Measurements from ENCODE around the gene SOAT1. TPM values are rescaled to one million over a fixed set of nuclear protein-coding genes. Genes with fewer than 3 reads are reported as not detected.

SOAT1 gene
- total RNA-seq, 1 donor from 2014 or later: 104 TPM

- H3K36me3 ChIP-seq: peaks cover 44% of the 10 kb centered on the region
- H3K27ac ChIP-seq: no peak overlapping the region
- H3K9me3 ChIP-seq: no peaks in the 10 kb centered on the region
- H3K4me1 ChIP-seq: peaks cover 16% of the 10 kb centered on the region
- no peaks in the 10 kb centered on the region for H3K27me3 ChIP-seq (ENCODE audit: low read depth)
- intact Hi-C loops (cut with DNase I): no loop called here
- ATAC-seq: no peak
- DNase-seq: no peak
- no peak overlapping the region for H3K4me3 ChIP-seq
- TF ChIP-seq CTCF (IDR thresholded peaks at IDR 0.05): no peak
Observed at GRCh38 chr1:179303200-179303785, 9.7 kb downstream of the SOAT1 start.

- Histone ChIP-seq H3K4me3 (no peak overlapping the region), H3K4me1 (no peaks in the 10 kb centered on the region), H3K9me3 (no peaks in the 10 kb centered on the region), H3K36me3 (peaks cover 44% of the 10 kb centered on the region), H3K27me3 (ENCODE audit: low read depth) (no peaks in the 10 kb centered on the region), H3K27ac (no peak overlapping the region)
- no peak for TF ChIP-seq CTCF (IDR thresholded peaks at IDR 0.05)
- DNase-seq: no peak
- intact Hi-C loops (cut with DNase I): no loop called here
- ATAC-seq: no peak
Observed at GRCh38 chr1:179305450-179305849, 11.9 kb downstream of the SOAT1 start.

- H3K4me3 ChIP-seq: no peak overlapping the region
- H3K27ac ChIP-seq: no peak overlapping the region
- ATAC-seq (no peak), DNase-seq (no peak)
- H3K9me3 ChIP-seq: no peaks in the 10 kb centered on the region
- H3K27me3 ChIP-seq (ENCODE audit: low read depth): no peaks in the 10 kb centered on the region
- H3K36me3 ChIP-seq: peaks cover 21% of the 10 kb centered on the region
- intact Hi-C loops (cut with DNase I): no loop called here
- H3K4me1 ChIP-seq: no peaks in the 10 kb centered on the region
- no peak for TF ChIP-seq CTCF (IDR thresholded peaks at IDR 0.05)
Observed at GRCh38 chr1:179310291-179310690, 16.7 kb downstream of the SOAT1 start.

- Histone ChIP-seq H3K4me3 (no peak overlapping the region), H3K36me3 (peaks cover 17% of the 10 kb centered on the region), H3K27me3 (ENCODE audit: low read depth) (no peaks in the 10 kb centered on the region), H3K4me1 (no peaks in the 10 kb centered on the region), H3K27ac (no peak overlapping the region), H3K9me3 (no peaks in the 10 kb centered on the region)
- no peak for DNase-seq
- ATAC-seq: peak; percentile 29 to 72
- intact Hi-C loops (cut with DNase I): no loop called here
- no peak for TF ChIP-seq CTCF (IDR thresholded peaks at IDR 0.05)
Observed at GRCh38 chr1:179310721-179311120, 17.1 kb downstream of the SOAT1 start.

GRCh38 chr1:179311149-179311700 is 17.6 kb downstream of the SOAT1 start:
- Histone ChIP-seq H3K9me3 (no peaks in the 10 kb centered on the region), H3K4me3 (no peak overlapping the region), H3K27ac (no peak overlapping the region), H3K4me1 (no peaks in the 10 kb centered on the region), H3K36me3 (peaks cover 12% of the 10 kb centered on the region), H3K27me3 (ENCODE audit: low read depth) (no peaks in the 10 kb centered on the region)
- ATAC-seq: peak in 1 of 2 donors; percentile 9
- no peak for TF ChIP-seq CTCF (IDR thresholded peaks at IDR 0.05)
- no peak for DNase-seq
- intact Hi-C loops (cut with DNase I): no loop called here

All from lower lobe of right lung (tissue), 2 donors.